ENCODE measurements around the gene SPRY4. TPM values are rescaled to one million over a fixed set of nuclear protein-coding genes. Genes with fewer than 3 reads are reported as not detected.

The SPRY4 gene
- total RNA-seq, 1 experiment from 2014 or later = 41.9 TPM

DNA sequence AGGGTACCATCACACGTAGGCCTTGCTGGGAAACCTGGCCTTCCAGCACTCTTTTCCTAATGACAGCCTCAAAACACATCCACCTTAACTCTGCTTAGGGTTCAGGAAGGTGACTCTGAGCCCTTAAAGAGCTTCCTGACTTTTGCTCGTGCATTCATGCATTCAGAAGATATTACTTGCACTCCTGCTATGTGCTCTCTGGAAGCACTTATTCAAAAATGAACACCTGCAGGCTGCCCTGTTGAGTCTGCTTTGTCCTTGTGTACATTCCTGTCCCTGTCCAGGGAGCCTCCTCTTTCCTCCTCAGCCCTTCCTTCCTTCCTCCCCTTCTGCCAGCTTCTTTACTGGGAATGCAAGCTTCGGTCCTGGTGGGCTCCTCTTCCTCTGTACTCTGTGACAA is 61.5 kb downstream of the SPRY4 start:
- H3K36me3 Mint-ChIP-seq (ENCODE audit: insufficient read depth, unreplicated experiment) = no peaks in the 10 kb centered on the region
- intact Hi-C loops (cut with micrococcal nuclease) = no loop called here
- no peak for TF ChIP-seq CTCF (IDR thresholded peaks at IDR 0.05; ENCODE audit: unreplicated experiment)
- no peak for DNase-seq (ENCODE audit: unreplicated experiment)
- H3K4me1 Mint-ChIP-seq (ENCODE audit: insufficient read depth, unreplicated experiment) = no peaks in the 10 kb centered on the region
- ChIA-PET POLR2A (no interaction called here), CTCF (interaction anchor here (0.6 to 1.2 kb wide), 3 partner anchors 10 to 171 kb away, joined by 3 to 4 read pairs (median 3); no protein-coding TSS in a partner anchor)
- peaks cover 10% of the 10 kb centered on the region for H3K27me3 Mint-ChIP-seq (ENCODE audit: insufficient read depth, unreplicated experiment)
- no peak overlapping the region for H3K4me3 Mint-ChIP-seq (ENCODE audit: unreplicated experiment)
- BruUV-seq (replicated peaks) = no TSS peak
- H3K9me3 Mint-ChIP-seq (ENCODE audit: unreplicated experiment) = peaks cover 8% of the 10 kb centered on the region
- H3K27ac Mint-ChIP-seq (ENCODE audit: low read depth, unreplicated experiment) = no peak overlapping the region

DNA sequence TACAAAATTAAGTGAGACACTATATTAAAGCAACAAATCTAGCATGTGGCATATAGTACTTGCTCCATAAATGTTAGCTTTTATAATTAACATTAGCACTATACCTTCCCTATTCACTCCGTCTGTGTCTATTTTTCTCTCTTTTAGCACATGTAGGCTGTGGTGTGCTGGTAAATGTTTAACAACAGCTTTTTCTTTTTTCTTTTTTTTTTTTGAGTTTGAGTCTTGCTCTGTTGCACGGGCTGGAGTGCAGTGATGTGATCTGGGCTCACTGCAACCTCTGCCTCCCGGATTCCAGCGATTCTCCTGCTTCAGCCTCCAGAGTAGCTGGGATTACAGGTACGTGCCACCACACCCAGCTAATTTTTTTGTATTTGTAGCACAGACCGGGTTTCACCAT is 62.1 kb downstream of the SPRY4 start:
- Mint-ChIP-seq H3K4me1 (ENCODE audit: insufficient read depth, unreplicated experiment) (no peaks in the 10 kb centered on the region), H3K9me3 (ENCODE audit: unreplicated experiment) (peaks cover 8% of the 10 kb centered on the region), H3K36me3 (ENCODE audit: insufficient read depth, unreplicated experiment) (no peaks in the 10 kb centered on the region), H3K27me3 (ENCODE audit: insufficient read depth, unreplicated experiment) (peaks cover 10% of the 10 kb centered on the region), H3K4me3 (ENCODE audit: unreplicated experiment) (no peak overlapping the region), H3K27ac (ENCODE audit: low read depth, unreplicated experiment) (no peak overlapping the region)
- no peak for DNase-seq (ENCODE audit: unreplicated experiment)
- TF ChIP-seq CTCF (IDR thresholded peaks at IDR 0.05; ENCODE audit: unreplicated experiment) = no peak
- intact Hi-C loops (cut with micrococcal nuclease) = no loop called here
- CTCF ChIA-PET = interaction anchor here (0.6 to 1.2 kb wide), 4 partner anchors 9 to 436 kb away, joined by 3 to 4 read pairs (median 3); no protein-coding TSS in a partner anchor
- BruUV-seq (replicated peaks) = no TSS peak
- POLR2A ChIA-PET = interaction anchor here (0.6 kb wide), 2 partner anchors 24 to 230 kb away, joined by 3 to 5 read pairs; no protein-coding TSS in a partner anchor

Other genes with a start within 250 kb of the SPRY4 start
- gene NDFIP1, start 216.2 kb downstream of the SPRY4 start, total RNA-seq (2022) = 50.8 and 61.6 TPM in 2 replicates